Esophagus (tissue), 2 donors: Measurements from ENCODE around the gene SH3RF2. TPM values are rescaled to one million over a fixed set of nuclear protein-coding genes. Genes with fewer than 3 reads are reported as not detected.
"Not testable (repeated sequence)": the region's sequence is repeated elsewhere in the genome, so short reads cannot be mapped to it uniquely, and the experiment has no call there.

Experiments used
- H3K27ac ChIP-seq, 2 donors: one replicate each; pipeline ENCODE4 v1.5.1; 2013; ENCODE audit warnings: low read depth in 2 of 2, mild to moderate bottlenecking in 2 of 2, inconsistent platforms in 1 of 2, low read length in 1 of 2, moderate library complexity in 1 of 2
- H3K27me3 ChIP-seq, 2 donors: one replicate each; pipeline ENCODE4 v1.6.1; 2013; ENCODE audit warnings: low read length in 2 of 2, control low read depth in 1 of 2, mild to moderate bottlenecking in 1 of 2; ENCODE audit not compliant: insufficient read depth in 2 of 2, control insufficient read depth in 1 of 2
- H3K36me3 ChIP-seq, 2 donors: one replicate each; pipeline ENCODE4 v1.6.1; 2013; ENCODE audit warnings: low read length in 1 of 2; ENCODE audit not compliant: control insufficient read depth in 2 of 2, insufficient read depth in 2 of 2
- H3K4me1 ChIP-seq, 2 donors: one replicate each; pipeline ENCODE4 v1.6.1; 2013; ENCODE audit warnings: low read length in 1 of 2; ENCODE audit not compliant: control insufficient read depth in 2 of 2, insufficient read depth in 2 of 2
- H3K4me3 ChIP-seq, 2 donors: one replicate each; pipeline ENCODE4 v1.5.1; 2013; ENCODE audit warnings: low read length in 2 of 2, mild to moderate bottlenecking in 2 of 2, low read depth in 1 of 2, moderate library complexity in 1 of 2
- H3K9me3 ChIP-seq, 2 donors: one replicate each; pipeline ENCODE4 v1.6.1; 2013; ENCODE audit warnings: mild to moderate bottlenecking in 2 of 2, low read depth in 1 of 2, low read length in 1 of 2, moderate library complexity in 1 of 2; ENCODE audit not compliant: control insufficient read depth in 2 of 2, insufficient read depth in 1 of 2
- WGBS, 2 donors: extraction: QIAGEN DNeasy Blood & Tissue Kit; methylation state at CpG; one replicate each; pipeline ENCODE4 v1.1.7; 2013; 5-methylcytosine and 5-hydroxymethylcytosine counted together
- polyA plus RNA-seq, 2 donors: library from polyadenylated mRNA; stranded (reverse); fragments of 200-250 nt; gene quantifications; one replicate each; pipeline ENCODE4 v1.2.3, GENCODE V29; 2013
- donor health status: healthy with polysubstance abuse.
- donor health status: Bipolar disorder and iron deficiency.

SH3RF2 gene
- polyA plus RNA-seq, 2 donors, result 24.9 to 43.2 TPM

DNA sequence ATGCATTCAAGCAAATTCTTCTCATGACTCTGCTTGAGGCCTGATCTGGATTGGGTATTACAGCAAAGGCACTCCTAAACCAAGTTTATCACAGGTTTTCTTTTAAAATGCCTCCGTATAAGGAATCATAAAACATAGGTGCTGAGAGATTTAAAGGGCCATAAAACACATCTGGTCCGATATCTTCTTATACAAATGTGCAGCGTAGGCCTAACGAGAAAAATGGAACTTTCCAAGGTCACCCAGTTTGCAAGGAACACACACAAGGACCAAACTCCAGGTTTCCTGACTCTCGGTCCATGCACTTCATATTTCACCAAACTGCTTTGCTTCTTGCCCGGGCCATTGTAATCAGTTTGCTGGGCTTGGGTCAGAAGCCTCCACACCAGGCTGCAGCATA, 22.1 kb downstream of the SH3RF2 start:
- Histone ChIP-seq H3K36me3 (peaks cover 0 to 2% of the 10 kb centered on the region in 2 donors), H3K4me3 (no peak overlapping the region)
- WGBS, 2 donors, result 76 to 95% methylated on average over 6 of the region's 6 CpGs

DNA sequence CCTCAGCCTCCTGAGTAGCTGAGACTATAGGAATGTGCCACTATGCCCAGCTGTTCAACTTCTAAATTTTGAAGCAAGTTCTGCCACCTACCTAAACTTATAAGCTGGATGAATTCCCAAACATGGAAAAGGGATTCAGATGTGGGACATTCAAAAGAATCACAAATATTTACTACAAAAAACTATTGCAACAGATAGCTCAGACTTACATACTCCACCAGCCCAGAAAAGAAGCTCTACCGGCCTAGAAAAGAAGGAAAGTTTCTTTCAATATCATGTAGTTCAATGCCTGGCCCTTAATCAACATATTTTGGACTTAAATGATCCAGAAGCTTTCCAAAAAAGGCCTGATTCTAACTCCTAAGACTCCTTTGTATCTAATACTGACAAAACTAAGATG, 23.8 kb downstream of the SH3RF2 start:
- no peak overlapping the region for H3K27ac ChIP-seq

More for the DNA sequence above, 22.1 kb downstream of the SH3RF2 start:
- no peaks in the 10 kb centered on the region for H3K4me1 ChIP-seq
- H3K9me3 ChIP-seq, result no peaks in the 10 kb centered on the region
- H3K27me3 ChIP-seq, result no peaks in the 10 kb centered on the region
- H3K27ac ChIP-seq, result no peak overlapping the region

DNA sequence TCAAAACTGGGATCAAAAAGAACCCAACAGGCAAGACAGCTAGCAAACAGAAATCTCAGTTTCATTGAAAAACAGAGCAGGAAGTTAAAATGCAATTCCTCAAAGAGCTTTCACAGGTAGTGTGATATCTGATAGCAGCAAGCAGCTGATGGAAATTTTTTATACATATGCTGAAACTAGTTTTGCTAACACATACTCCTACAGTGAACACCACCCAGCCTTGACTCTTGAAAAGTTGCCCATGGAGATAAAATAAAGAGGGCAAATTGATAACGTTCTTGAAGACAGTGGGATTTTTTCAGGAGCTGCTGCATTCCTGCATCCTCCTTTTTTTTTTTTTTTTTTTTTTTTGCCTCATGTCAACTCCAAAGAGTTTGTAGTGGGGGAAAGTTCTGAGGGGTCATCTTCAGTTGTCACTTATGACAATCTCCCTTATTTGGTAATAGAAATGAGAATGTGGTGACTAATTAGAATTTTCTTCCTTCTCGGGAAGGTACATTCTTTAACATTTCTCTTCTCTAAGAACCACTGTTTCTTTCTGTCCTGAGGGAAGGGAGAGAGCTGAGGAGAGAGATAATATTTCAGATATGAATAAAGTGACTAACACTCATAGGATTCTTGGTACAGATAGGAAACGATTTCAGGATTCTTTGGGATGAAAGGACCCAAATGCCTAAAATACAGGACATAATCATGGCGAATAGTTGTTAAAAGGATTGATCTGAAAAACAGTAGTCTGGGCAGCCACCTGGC, 24.6 kb downstream of the SH3RF2 start:
- H3K36me3 ChIP-seq, result no peaks in the 10 kb centered on the region
- H3K4me3 ChIP-seq, result no peak overlapping the region
- H3K4me1 ChIP-seq, result no peaks in the 10 kb centered on the region
- H3K9me3 ChIP-seq, result no peaks in the 10 kb centered on the region
- H3K27me3 ChIP-seq, result no peaks in the 10 kb centered on the region
- 52 to 61% methylated on average over 4 of the region's 4 CpGs for WGBS, 2 donors
- no peak overlapping the region for H3K27ac ChIP-seq

More for the DNA sequence above, 23.8 kb downstream of the SH3RF2 start:
- no peaks in the 10 kb centered on the region for H3K9me3 ChIP-seq
- H3K4me3 ChIP-seq, result no peak overlapping the region
- 40 to 59% methylated on average over 1 of the region's 1 CpG for WGBS, 2 donors
- no peaks in the 10 kb centered on the region for H3K36me3 ChIP-seq
- H3K4me1 ChIP-seq, result no peaks in the 10 kb centered on the region
- H3K27me3 ChIP-seq, result no peaks in the 10 kb centered on the region

DNA sequence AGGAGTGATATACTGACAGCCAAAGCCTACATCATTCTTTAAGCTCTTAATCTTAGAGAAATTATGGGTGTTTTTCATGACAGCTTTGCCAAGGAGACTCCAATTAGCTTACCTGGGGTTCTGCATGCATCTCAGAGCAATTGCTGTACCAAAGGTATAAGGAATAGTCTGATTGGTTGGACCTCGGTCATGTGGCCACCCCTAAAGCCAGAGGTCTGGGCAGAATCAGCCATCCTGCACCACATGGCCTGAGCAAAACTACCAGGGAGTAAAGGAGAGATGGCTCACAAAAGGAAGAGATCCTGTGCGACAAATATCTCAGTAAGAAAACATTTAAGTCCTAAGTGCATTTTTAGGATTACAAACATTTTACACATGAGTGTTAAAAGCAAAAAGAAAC, 25.6 kb downstream of the SH3RF2 start:
- Histone ChIP-seq H3K27ac (no peak overlapping the region), H3K36me3 (no peaks in the 10 kb centered on the region), H3K4me3 (no peak overlapping the region), H3K4me1 (no peaks in the 10 kb centered on the region), H3K27me3 (no peaks in the 10 kb centered on the region), H3K9me3 (no peaks in the 10 kb centered on the region)
- 81 to 96% methylated on average over 2 of the region's 2 CpGs for WGBS, 2 donors

DNA sequence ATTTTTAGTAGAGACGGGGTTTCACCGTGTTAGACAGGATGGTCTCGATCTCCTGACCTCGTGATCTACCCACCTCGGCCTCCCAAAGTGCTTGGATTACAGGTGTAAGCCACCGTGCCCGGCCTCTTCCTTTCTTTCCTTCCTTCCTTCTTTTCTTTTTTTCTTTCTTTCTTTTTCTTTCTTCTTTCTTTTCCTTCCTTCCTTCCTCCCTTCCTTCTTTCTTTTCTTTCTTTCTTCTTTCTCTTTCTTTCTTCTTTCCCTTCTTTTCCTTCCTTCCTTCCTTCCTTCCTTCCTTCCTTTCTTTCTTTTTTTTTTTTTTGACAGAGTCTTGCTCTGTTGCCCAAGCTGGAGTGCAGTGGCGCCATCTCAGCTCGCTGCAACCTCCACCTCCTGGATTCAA, 27.6 kb downstream of the SH3RF2 start:
- WGBS, 2 donors, result 93 to 94% methylated on average over 9 of the region's 9 CpGs
- H3K27me3 ChIP-seq, H3K9me3 ChIP-seq, H3K27ac ChIP-seq, H3K36me3 ChIP-seq, H3K4me1 ChIP-seq, H3K4me3 ChIP-seq: not testable (repeated sequence)

DNA sequence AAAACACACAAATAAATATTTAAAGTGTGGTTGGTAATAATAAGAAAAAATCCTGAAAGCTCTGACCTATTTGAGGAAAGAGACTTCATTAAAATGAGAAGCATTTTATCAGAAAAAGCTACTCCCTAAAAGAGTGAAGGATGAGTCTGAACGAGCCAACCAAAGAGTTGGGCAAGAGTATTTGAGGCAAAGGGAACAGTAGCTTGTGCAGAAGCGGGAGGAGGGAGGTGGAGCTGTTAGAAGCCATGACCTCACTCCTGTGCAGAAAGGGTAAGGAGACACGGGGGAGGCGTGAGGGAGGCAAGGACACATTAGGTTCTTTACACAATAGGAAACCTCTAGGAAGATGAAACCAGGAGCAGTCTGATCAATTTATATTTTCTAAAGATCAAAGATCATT, 29.4 kb downstream of the SH3RF2 start:
- Histone ChIP-seq H3K27ac (no peak overlapping the region), H3K36me3 (no peaks in the 10 kb centered on the region), H3K27me3 (no peaks in the 10 kb centered on the region), H3K9me3 (no peaks in the 10 kb centered on the region), H3K4me3 (no peak overlapping the region), H3K4me1 (no peaks in the 10 kb centered on the region)
- WGBS, 2 donors, result 63 to 65% methylated on average over 4 of the region's 4 CpGs

DNA sequence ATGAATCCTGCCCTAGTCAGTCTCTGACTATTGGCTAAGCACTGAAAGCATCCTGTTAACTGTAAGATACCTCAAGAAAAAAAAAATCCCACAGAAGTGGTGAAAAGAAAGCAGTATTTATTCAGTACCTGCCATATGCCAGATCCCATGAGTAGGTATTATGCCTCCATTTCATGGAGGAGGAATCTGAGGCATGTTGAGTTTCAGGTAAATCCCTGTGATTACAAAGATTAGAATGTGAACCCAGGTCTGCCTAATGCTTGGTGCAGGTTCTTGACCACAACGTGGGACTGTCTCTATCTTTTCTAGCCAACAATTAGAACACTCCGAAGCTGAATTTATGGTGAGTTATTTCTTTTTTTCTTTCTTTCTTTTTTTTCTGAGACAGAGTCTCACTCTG, 30.9 kb downstream of the SH3RF2 start:
- Histone ChIP-seq H3K4me1 (no peaks in the 10 kb centered on the region), H3K9me3 (no peaks in the 10 kb centered on the region), H3K27me3 (no peaks in the 10 kb centered on the region), H3K4me3 (no peak overlapping the region), H3K27ac (no peak overlapping the region), H3K36me3 (peaks cover 0 to 2% of the 10 kb centered on the region in 2 donors)
- WGBS, 2 donors, result 90 to 91% methylated on average over 2 of the region's 2 CpGs

DNA sequence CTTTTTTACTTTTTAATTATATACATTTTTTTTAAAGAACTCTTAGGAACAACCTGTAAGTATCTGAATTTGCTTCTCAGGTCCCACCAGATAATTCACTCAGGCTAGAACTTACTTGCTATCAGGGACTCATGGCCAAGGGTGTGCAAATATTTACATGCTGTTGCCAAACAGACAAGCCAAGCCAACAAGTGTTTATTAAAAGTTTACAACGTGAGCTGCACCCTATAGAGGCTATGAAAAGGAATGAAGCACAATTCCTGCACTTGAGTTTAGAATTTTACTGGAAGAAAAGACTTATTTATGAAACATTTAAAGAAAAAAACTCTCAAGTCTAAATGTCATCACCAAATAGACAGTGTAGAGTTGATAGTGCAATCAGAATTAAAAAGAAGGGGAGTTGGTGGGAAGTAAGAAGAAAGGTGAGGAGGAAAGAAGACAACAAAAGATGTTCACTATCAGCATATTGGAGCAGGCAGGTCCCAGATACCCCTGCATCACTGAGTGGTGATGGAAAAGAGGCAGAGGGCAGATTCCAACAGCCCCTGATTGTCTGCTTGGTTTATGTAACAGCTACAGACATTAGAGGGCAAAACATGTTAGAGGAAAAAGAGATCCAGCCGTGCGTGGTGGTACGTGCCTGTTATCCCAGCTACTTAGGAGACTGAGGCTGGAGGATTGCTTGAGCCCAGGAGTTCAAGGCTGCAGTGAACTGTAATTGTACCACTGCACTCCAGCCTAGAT, 32.8 kb downstream of the SH3RF2 start:
- H3K4me3 ChIP-seq, result no peak overlapping the region
- no peaks in the 10 kb centered on the region for H3K9me3 ChIP-seq
- no peaks in the 10 kb centered on the region for H3K27me3 ChIP-seq
- H3K36me3 ChIP-seq, result peaks cover 0 to 6% of the 10 kb centered on the region in 2 donors
- 65 to 78% methylated on average over 4 of the region's 4 CpGs for WGBS, 2 donors
- H3K4me1 ChIP-seq, result no peaks in the 10 kb centered on the region
- H3K27ac ChIP-seq, result no peak overlapping the region

DNA sequence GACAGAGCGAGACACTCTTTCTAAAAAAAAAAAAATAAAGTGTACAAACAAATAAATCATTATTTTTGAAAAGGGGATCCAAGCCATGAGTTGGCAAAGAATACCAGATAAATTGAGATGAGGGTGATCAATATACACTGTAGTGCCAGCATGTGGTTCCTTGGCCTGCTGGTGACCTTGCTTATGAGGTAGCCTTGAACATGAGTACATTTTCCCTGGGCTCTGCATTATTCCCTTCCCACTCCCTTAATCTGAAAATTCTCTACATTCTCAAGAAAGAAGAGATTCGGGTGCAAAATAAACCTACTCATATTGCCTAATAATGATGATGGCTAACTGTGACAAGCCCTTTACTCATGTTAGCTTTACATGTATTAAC, 33.3 kb downstream of the SH3RF2 start:
- peaks cover 0 to 6% of the 10 kb centered on the region in 2 donors for H3K36me3 ChIP-seq
- no peak overlapping the region for H3K4me3 ChIP-seq
- H3K27me3 ChIP-seq, result no peaks in the 10 kb centered on the region
- no peak overlapping the region for H3K27ac ChIP-seq
- H3K9me3 ChIP-seq, result no peaks in the 10 kb centered on the region
- WGBS, 2 donors, result 83 to 90% methylated on average over 2 of the region's 2 CpGs
- H3K4me1 ChIP-seq, result no peaks in the 10 kb centered on the region

DNA sequence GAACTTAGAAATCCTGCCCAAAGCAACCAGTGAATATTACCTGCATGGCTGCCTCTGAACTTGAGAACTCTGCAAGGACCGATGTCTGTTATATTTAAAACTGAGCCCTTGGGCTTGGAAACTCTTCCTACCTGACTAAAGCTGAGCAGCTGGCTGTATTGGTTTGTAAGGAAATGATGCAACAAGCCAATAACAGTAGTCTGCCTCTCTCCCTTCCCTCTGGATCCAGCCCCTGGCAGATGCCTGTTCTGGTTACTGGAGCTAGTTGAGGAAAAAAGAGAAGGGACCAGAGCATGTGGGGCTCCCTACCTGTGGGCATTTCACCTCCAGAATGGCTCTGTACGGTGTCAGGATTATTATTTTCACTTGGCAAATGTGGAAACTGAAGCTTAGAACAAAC, 34.7 kb downstream of the SH3RF2 start:
- Histone ChIP-seq H3K36me3 (peaks cover 0 to 6% of the 10 kb centered on the region in 2 donors), H3K27ac (no peak overlapping the region), H3K27me3 (no peaks in the 10 kb centered on the region), H3K4me3 (no peak overlapping the region), H3K9me3 (no peaks in the 10 kb centered on the region), H3K4me1 (peaks cover 0 to 2% of the 10 kb centered on the region in 2 donors)
- WGBS, 2 donors, result 70 to 79% methylated on average over 2 of the region's 2 CpGs
